Uterus (tissue), 4 donors: ENCODE data around the gene TAS2R39. TPM values are rescaled to one million over a fixed set of nuclear protein-coding genes. Genes with fewer than 3 reads are reported as not detected.

Experiments used
- DNase-seq, 2 donors: peaks; one replicate each; pipeline ENCODE4 v3.0.0-alpha.2; 2019 to 2020
- H3K27ac ChIP-seq, 2 donors: fragments of 200-600 bp; sonication (generic); 1 replicate in 1 of 2; 2 replicates in 1 of 2; pipeline ENCODE4 v1.5.1; 2016 to 2018
- H3K27me3 ChIP-seq, 2 donors: fragments of 200-600 bp; sonication (generic); one replicate each; pipeline ENCODE4 v1.5.1; 2018 to 2019; ENCODE audit warnings: control low read depth in 1 of 2
- H3K36me3 ChIP-seq, 2 donors: fragments of 200-600 bp; sonication (generic); one replicate each; pipeline ENCODE4 v1.5.1; 2019; ENCODE audit warnings: control low read depth in 1 of 2
- H3K4me1 ChIP-seq, 2 donors: fragments of 200-600 bp; sonication (generic); one replicate each; pipeline ENCODE4 v1.5.1; 2018 to 2019; ENCODE audit warnings: control low read depth in 1 of 2
- H3K4me3 ChIP-seq, 2 donors: fragments of 200-600 bp; sonication (generic); 1 replicate in 1 of 2; 2 replicates in 1 of 2; pipeline ENCODE4 v1.5.1; 2018 to 2019; ENCODE audit warnings: mild to moderate bottlenecking in 1 of 2
- H3K9me3 ChIP-seq, 2 donors: fragments of 200-600 bp; sonication (generic); one replicate each; pipeline ENCODE4 v1.5.1; 2019; ENCODE audit warnings: control low read depth in 1 of 2
- CTCF ChIP-seq, 4 experiments: fragments of 200-600 bp in 2 of 4; fragments of 450-650 bp in 2 of 4; sonication (generic) in 2 of 4; IDR thresholded peaks; one replicate each; pipeline ENCODE4 v1.5.1; 2016 to 2019; ENCODE audit warnings: antibody characterized with exemption in 4 of 4, mild to moderate bottlenecking in 2 of 4, moderate library complexity in 1 of 4
- POLR2A ChIP-seq, 2 donors: fragments of 450-650 bp; IDR thresholded peaks; one replicate each; pipeline ENCODE4 v1.6.1; 2016; ENCODE audit warnings: antibody characterized with exemption in 2 of 2, mild to moderate bottlenecking in 1 of 2, moderate library complexity in 1 of 2
- intact Hi-C: fragments of 100-400 bp; cut with DNase I; formaldehyde crosslinking; loops from one replicate; pipeline ENCODE4 v1.15.1; 2023; ENCODE audit warnings: low total_unique reads
- total RNA-seq, 4 donors: library from RNA; depleted of rRNA in 3 of 4; stranded (reverse); fragments of >200 nt in 3 of 4; gene quantifications; one replicate each; pipeline versions ENCODE4 v1.1.0 to v1.2.4, GENCODE V29; 2014 to 2023
- donor health status: DM: yes; HTN: yes; CAD: no.

The TAS2R39 gene
- total RNA-seq, 4 donors from 2014 or later = not detected

GRCh38 chr7:143223784-143224183, 40.6 kb downstream of the TAS2R39 start:
- no peak for TF ChIP-seq CTCF (IDR thresholded peaks at IDR 0.05)
- no peak for TF ChIP-seq POLR2A (IDR thresholded peaks at IDR 0.05)
- Histone ChIP-seq H3K36me3 (no peaks in the 10 kb centered on the region), H3K27me3 (no peaks in the 10 kb centered on the region), H3K27ac (no peak overlapping the region), H3K9me3 (no peaks in the 10 kb centered on the region), H3K4me3 (no peak overlapping the region), H3K4me1 (no peaks in the 10 kb centered on the region)
- no peak for DNase-seq
- intact Hi-C loops = no loop called here

- no peaks in the 10 kb centered on the region for H3K27me3 ChIP-seq
- H3K36me3 ChIP-seq = no peaks in the 10 kb centered on the region
- intact Hi-C loops = no loop called here
- no peaks in the 10 kb centered on the region for H3K4me1 ChIP-seq
- no peak overlapping the region for H3K27ac ChIP-seq
- TF ChIP-seq CTCF (IDR thresholded peaks at IDR 0.05) = no peak
- no peak for TF ChIP-seq POLR2A (IDR thresholded peaks at IDR 0.05)
- DNase-seq = no peak
- H3K9me3 ChIP-seq = no peaks in the 10 kb centered on the region
- no peak overlapping the region for H3K4me3 ChIP-seq
Measured at GRCh38 chr7:143225047-143225446, 41.8 kb downstream of the TAS2R39 start.

GRCh38 chr7:143227806-143228205, 44.6 kb downstream of the TAS2R39 start:
- no peaks in the 10 kb centered on the region for H3K36me3 ChIP-seq
- no peaks in the 10 kb centered on the region for H3K9me3 ChIP-seq
- no peak overlapping the region for H3K27ac ChIP-seq
- TF ChIP-seq CTCF (IDR thresholded peaks at IDR 0.05) = no peak
- TF ChIP-seq POLR2A (IDR thresholded peaks at IDR 0.05) = no peak
- H3K4me3 ChIP-seq = no peak overlapping the region
- no peaks in the 10 kb centered on the region for H3K27me3 ChIP-seq
- DNase-seq = no peak
- H3K4me1 ChIP-seq = no peaks in the 10 kb centered on the region
- intact Hi-C loops = no loop called here

GRCh38 chr7:143229054-143229790, 46.0 kb downstream of the TAS2R39 start:
- Histone ChIP-seq H3K27ac (no peak overlapping the region), H3K4me1 (no peaks in the 10 kb centered on the region)

More at GRCh38 chr7:143229054-143229790, 46.0 kb downstream of the TAS2R39 start:
- intact Hi-C loops = no loop called here
- Histone ChIP-seq H3K9me3 (no peaks in the 10 kb centered on the region), H3K36me3 (no peaks in the 10 kb centered on the region), H3K27me3 (no peaks in the 10 kb centered on the region), H3K4me3 (no peak overlapping the region)
- TF ChIP-seq POLR2A (IDR thresholded peaks at IDR 0.05) = no peak
- TF ChIP-seq CTCF (IDR thresholded peaks at IDR 0.05) = no peak
- DNase-seq = no peak
